22Rv1 (cell line): ENCODE results near the gene GATB.

Experiments
- ZFX ChIP-seq: fragments of 450-650 bp; IDR thresholded peaks from 2 replicates; pipeline ENCODE4 v1.6.1; 2017; ENCODE audit warnings: antibody characterized with exemption, borderline replicate concordance
- TF ChIP-seq, protein P1 (sequence below): fragments of 450-650 bp; IDR thresholded peaks from 2 replicates; pipeline ENCODE4 v1.5.1; 2017; ENCODE audit warnings: mild to moderate bottlenecking

DNA sequence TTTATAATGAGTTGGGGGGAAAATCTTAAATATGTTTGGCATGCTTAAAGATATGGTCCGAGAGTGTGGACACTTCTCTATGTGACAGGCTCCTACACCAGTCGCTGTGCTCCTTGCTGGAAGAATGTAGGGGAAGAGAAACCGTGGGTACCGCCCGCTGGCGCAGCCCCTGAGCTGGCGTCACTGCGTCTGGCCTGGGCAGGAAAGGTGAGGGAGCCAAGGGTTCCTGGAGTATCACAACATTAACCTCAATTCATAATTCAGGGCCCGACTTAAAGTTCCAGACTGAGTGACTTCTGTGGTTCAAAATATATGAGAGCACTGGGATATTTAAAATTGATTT, 95.1 kb downstream of the GATB start:
- TF ChIP-seq, protein P1, sequence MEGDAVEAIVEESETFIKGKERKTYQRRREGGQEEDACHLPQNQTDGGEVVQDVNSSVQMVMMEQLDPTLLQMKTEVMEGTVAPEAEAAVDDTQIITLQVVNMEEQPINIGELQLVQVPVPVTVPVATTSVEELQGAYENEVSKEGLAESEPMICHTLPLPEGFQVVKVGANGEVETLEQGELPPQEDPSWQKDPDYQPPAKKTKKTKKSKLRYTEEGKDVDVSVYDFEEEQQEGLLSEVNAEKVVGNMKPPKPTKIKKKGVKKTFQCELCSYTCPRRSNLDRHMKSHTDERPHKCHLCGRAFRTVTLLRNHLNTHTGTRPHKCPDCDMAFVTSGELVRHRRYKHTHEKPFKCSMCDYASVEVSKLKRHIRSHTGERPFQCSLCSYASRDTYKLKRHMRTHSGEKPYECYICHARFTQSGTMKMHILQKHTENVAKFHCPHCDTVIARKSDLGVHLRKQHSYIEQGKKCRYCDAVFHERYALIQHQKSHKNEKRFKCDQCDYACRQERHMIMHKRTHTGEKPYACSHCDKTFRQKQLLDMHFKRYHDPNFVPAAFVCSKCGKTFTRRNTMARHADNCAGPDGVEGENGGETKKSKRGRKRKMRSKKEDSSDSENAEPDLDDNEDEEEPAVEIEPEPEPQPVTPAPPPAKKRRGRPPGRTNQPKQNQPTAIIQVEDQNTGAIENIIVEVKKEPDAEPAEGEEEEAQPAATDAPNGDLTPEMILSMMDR: no peak
- no peak for TF ChIP-seq ZFX
